Cardiac muscle cell (in vitro differentiated cells and primary cell): ENCODE results near the gene SERINC4. TPM values are rescaled to one million over a fixed set of nuclear protein-coding genes. Genes with fewer than 3 reads are reported as not detected.

Source experiments
- DNase-seq, 2 donors: peaks; one replicate each; pipeline versions ENCODE4 v3.0.0 to v3.0.0-alpha.2; 2010 to 2017; ENCODE audit warnings: low read depth in 1 of 2, low spot score in 1 of 2
- H3K27ac ChIP-seq: fragments of 200-600 bp; sonication (generic); 2 replicates; pipeline ENCODE4 v1.5.1; 2016
- H3K27me3 ChIP-seq: fragments of 200-600 bp; sonication (generic); 2 replicates; pipeline ENCODE4 v1.6.0; 2016; ENCODE audit warnings: control low read depth
- H3K36me3 ChIP-seq: fragments of 200-600 bp; sonication (generic); 2 replicates; pipeline ENCODE4 v1.5.1; 2016; ENCODE audit warnings: control low read depth
- H3K4me1 ChIP-seq: fragments of 200-600 bp; sonication (generic); 2 replicates; pipeline ENCODE4 v1.8.1; 2017; ENCODE audit warnings: low read depth, mild to moderate bottlenecking, mixed run types
- H3K4me3 ChIP-seq: fragments of 200-600 bp; sonication (generic); 2 replicates; pipeline ENCODE4 v1.5.1; 2016; ENCODE audit warnings: mild to moderate bottlenecking
- H3K9me3 ChIP-seq: fragments of 200-600 bp; sonication (generic); 2 replicates; pipeline ENCODE4 v1.5.1; 2017; ENCODE audit warnings: low read depth, mild to moderate bottlenecking, control low read depth
- polyA plus RNA-seq: library from polyadenylated mRNA; unstranded; fragments of >200 nt; fragmentation: Nextera tagmentation; extraction: Ambion mirVana; gene quantifications from 2 replicates; pipeline ENCODE4 v1.2.1, GENCODE V29; 2016
- total RNA-seq: library from RNA; depleted of rRNA; stranded (reverse); fragments of >200 nt; gene quantifications from 2 replicates; pipeline ENCODE4 v1.2.3, GENCODE V29; 2016
- TF ChIP-seq, protein P1 (sequence below): IDR thresholded peaks from 2 replicates; pipeline ENCODE4 v1.5.1; 2012; ENCODE audit warnings: low read depth, mild to moderate bottlenecking, low read length

SERINC4 gene
- total and polyA plus RNA-seq, 2 experiments from 2014 or later: 0.44 to 0.71 TPM

DNA sequence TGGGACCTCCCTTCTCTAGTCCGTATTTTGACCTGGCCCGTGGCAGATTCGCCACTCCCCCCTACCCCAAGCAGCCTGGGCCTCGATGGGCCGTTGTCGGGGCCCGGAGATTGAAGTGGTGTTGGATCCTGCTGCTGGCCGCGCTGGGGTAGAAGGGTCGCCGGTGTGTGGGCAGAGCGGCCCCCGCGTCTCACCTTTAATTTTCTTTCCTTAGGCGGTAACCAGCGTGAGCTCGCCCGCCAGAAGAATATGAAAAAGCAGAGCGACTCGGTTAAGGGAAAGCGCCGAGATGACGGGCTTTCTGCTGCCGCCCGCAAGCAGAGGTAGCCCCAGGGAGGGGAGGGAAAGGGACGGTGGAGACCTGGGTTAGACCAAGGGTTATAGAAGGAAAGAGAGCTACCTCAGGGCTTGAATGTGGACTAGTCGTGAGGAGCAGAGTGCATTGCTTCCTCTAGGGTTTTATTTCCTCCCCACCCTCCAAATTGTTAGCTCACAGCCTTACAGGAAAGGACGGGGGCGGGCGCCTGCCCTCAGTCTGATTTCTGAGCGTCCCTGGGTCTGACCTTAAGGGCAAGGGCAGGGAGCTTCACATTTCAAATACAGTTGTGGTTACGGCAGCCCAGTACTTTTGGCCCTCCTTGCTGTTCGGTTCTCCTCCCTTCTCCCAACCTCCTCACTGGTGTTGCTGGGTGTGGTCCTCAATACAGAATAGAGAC lies 7.1 kb downstream of the SERINC4 start:
- peak overlapping the region; percentile 98 for H3K27ac ChIP-seq
- peaks cover 22% of the 10 kb centered on the region for H3K4me1 ChIP-seq
- DNase-seq: peak; percentile 23 to 47
- no peaks in the 10 kb centered on the region for H3K9me3 ChIP-seq
- peaks cover 11% of the 10 kb centered on the region for H3K36me3 ChIP-seq
- H3K4me3 ChIP-seq: peak overlapping the region; percentile 93
- TF ChIP-seq, protein P1, sequence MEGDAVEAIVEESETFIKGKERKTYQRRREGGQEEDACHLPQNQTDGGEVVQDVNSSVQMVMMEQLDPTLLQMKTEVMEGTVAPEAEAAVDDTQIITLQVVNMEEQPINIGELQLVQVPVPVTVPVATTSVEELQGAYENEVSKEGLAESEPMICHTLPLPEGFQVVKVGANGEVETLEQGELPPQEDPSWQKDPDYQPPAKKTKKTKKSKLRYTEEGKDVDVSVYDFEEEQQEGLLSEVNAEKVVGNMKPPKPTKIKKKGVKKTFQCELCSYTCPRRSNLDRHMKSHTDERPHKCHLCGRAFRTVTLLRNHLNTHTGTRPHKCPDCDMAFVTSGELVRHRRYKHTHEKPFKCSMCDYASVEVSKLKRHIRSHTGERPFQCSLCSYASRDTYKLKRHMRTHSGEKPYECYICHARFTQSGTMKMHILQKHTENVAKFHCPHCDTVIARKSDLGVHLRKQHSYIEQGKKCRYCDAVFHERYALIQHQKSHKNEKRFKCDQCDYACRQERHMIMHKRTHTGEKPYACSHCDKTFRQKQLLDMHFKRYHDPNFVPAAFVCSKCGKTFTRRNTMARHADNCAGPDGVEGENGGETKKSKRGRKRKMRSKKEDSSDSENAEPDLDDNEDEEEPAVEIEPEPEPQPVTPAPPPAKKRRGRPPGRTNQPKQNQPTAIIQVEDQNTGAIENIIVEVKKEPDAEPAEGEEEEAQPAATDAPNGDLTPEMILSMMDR: peak; percentile 15
- H3K27me3 ChIP-seq: no peaks in the 10 kb centered on the region

DNA sequence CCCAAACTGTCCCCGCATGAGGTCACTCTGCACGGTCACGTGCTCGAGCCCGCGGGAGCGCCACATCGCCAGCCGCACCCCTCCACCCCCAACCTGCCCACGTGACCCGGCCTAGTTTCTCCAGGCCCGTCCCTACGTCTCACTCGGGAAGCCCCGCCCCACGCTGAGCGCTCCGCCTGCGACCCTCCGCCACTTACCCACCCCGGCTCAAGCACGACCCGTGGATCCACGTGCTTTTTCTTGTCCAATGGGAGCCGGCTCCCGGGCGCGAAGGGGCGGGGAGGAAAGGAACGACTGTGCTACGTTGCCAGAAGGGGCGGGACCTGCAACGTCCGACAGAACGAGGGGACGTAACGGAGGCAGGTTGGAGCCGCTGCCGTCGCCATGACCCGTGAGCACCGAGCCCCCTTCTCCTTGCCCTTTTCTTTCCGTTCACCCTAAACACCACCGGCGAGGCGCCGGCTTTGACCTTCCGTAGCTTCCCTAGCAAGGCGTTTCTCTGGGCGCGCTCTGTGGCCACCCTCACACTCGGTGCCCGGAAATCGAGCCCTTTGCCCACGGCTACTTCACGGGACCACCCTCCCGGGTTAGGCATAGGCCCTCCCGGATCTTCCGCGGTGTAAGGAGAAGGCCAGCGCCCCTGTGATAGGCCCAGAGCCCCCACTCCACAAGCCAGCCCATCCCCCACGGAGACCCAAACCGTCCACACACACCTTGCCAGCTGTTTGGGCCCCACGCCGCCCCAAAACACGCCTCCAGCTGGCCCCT lies 7.8 kb downstream of the SERINC4 start, which contains the start of gene SERF2:
TSS of gene SERF2 (plus strand) at position 328 of the 768 bp plus-strand sequence. CDS start at position 385, 57 bp downstream.
- Histone ChIP-seq H3K4me3 (peak within 1 kb of the TSS; percentile 93), H3K27ac (peak within 1 kb of the TSS; percentile 98), H3K36me3 (peaks cover 11% of the 10 kb centered on the region), H3K27me3 (no peaks in the 10 kb centered on the region), H3K4me1 (peaks cover 22% of the 10 kb centered on the region), H3K9me3 (no peaks in the 10 kb centered on the region)
- peak; percentile 99 to 100 for DNase-seq
- TF ChIP-seq, protein P1: no peak

DNA sequence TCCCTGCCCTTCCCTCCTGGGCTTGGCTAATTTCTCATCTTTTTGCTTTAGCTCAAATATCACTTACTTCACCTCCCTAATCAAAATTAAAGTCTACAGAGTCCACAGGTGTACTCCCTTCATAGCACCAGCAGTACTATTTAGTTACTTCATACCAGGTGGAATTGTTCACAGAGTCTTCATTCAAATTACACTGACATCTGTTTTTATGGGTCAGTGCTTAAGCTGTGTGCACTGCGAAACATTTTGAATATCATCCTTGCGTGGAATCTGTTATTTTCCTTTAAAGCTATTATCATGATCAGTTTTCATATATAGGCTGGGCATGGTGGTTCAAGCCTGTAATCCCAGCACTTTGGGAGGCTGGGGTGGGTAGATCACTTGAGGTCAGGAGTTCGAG lies 10.6 kb downstream of the SERINC4 start:
- peaks cover 14% of the 10 kb centered on the region for H3K4me1 ChIP-seq
- no peak overlapping the region for H3K27ac ChIP-seq
- DNase-seq: no peak
- no peak overlapping the region for H3K4me3 ChIP-seq
- H3K27me3 ChIP-seq: no peaks in the 10 kb centered on the region
- TF ChIP-seq, protein P1: no peak
- no peaks in the 10 kb centered on the region for H3K9me3 ChIP-seq
- H3K36me3 ChIP-seq: peaks cover 6% of the 10 kb centered on the region

DNA sequence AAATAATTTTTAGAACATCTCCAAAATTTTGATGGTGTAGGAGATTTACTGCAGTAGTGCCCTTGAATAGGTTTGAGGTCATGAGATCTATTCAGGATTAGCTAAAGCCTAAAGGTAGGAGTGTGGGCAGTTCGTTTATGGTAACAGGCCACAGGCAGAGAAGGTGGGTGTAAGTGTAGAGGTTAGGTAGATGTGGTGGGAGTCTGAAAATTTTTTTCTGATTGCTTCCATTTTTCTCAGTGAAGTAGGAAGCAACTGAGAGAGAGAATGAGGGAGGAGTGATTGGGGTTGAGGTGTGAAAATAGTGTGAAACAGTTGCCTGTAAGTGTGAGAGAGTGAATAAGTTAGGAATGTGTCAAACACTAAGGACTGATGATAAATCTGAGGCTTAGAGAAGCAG lies 21.0 kb downstream of the SERINC4 start:
- H3K4me3 ChIP-seq: no peak overlapping the region
- H3K9me3 ChIP-seq: no peaks in the 10 kb centered on the region
- no peaks in the 10 kb centered on the region for H3K27me3 ChIP-seq
- no peaks in the 10 kb centered on the region for H3K4me1 ChIP-seq
- H3K27ac ChIP-seq: no peak overlapping the region
- no peak for DNase-seq
- H3K36me3 ChIP-seq: no peaks in the 10 kb centered on the region
- TF ChIP-seq, protein P1: no peak

DNA sequence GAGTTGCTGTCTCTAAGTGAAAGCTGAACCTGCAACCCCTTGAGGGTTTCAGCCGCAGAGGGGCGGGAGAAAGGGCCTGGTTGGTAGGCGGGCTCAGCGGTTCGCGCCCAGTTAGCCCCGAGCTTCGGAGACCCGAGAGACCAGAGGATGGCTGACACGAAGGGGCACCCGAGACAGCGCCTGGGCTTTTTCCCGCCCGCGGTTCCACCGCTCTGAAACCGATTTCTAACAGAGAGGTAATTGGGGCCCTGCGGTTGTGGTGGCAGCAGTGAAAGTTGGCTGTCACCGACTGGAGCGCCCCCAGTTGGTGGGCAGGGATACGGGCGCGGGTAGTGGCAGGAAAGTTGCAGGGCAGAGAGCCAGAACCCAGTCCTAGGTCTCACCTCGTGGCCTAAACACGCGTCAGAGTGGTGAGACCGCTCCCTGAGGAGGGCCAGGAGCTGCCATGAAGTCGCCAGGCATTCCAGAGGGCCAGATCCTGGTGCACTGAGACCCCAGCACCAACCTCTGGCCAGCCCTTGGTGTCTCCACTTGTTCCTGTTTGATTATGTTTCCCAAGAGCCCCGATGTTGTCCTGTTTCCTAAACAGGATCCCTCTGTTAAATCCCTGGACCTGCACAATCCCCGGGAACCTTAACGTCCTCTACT lies 22.6 kb downstream of the SERINC4 start:
- H3K9me3 ChIP-seq: no peaks in the 10 kb centered on the region
- H3K4me1 ChIP-seq: no peaks in the 10 kb centered on the region
- TF ChIP-seq, protein P1: peak; percentile 65
- no peak overlapping the region for H3K27ac ChIP-seq
- H3K36me3 ChIP-seq: peaks cover 10% of the 10 kb centered on the region
- DNase-seq: peak; percentile 75 to 79
- no peaks in the 10 kb centered on the region for H3K27me3 ChIP-seq
- H3K4me3 ChIP-seq: peak overlapping the region; percentile 38
